ENCODE results near the gene FOXD2.

The FOXD2 gene

DNA sequence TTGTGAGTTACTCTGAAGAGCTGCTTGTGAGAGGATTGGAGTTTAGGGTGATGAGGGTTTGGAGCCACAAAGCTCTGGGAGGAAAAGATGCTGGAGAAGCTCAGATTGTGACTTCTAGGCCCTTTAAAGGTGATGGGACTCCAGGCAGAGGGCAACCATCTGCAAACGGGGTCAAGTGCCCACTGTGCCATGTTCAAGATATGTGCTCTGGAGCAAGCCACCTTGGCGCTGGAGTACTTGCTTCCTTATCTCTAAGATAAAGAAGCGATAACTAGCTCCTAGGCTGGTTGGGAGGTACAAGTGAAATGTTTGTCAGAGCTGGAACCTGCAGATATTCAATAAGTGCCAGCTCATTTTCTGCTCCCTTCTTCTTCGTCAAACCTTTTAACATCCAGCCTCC, 36.1 kb upstream of the FOXD2 start:
- TF ChIP-seq TCF12 (IDR thresholded peaks at IDR 0.05; ENCODE audit: low read depth) (no peak), EGR1 (IDR thresholded peaks at IDR 0.05) (no peak), TAF1 (IDR thresholded peaks at IDR 0.05; ENCODE audit: low read depth) (no peak), ZBTB7A (IDR thresholded peaks at IDR 0.05; ENCODE audit: low read depth) (no peak), MAX (IDR thresholded peaks at IDR 0.05) (no peak), EP300 (IDR thresholded peaks at IDR 0.05; ENCODE audit: borderline replicate concordance) (no peak), CREB1 (IDR thresholded peaks at IDR 0.05; ENCODE audit: low read depth) (no peak), NFIC (IDR thresholded peaks at IDR 0.05) (no peak), TEAD4 (IDR thresholded peaks at IDR 0.05) (no peak), RAD21 (IDR thresholded peaks at IDR 0.05; ENCODE audit: low read depth) (no peak), FOXM1 (IDR thresholded peaks at IDR 0.05; ENCODE audit: borderline replicate concordance, low read depth) (no peak), YY1 (IDR thresholded peaks at IDR 0.05; ENCODE audit: low read depth) (no peak), CEBPB (IDR thresholded peaks at IDR 0.05) (no peak)
- TF ChIP-seq, protein P1, sequence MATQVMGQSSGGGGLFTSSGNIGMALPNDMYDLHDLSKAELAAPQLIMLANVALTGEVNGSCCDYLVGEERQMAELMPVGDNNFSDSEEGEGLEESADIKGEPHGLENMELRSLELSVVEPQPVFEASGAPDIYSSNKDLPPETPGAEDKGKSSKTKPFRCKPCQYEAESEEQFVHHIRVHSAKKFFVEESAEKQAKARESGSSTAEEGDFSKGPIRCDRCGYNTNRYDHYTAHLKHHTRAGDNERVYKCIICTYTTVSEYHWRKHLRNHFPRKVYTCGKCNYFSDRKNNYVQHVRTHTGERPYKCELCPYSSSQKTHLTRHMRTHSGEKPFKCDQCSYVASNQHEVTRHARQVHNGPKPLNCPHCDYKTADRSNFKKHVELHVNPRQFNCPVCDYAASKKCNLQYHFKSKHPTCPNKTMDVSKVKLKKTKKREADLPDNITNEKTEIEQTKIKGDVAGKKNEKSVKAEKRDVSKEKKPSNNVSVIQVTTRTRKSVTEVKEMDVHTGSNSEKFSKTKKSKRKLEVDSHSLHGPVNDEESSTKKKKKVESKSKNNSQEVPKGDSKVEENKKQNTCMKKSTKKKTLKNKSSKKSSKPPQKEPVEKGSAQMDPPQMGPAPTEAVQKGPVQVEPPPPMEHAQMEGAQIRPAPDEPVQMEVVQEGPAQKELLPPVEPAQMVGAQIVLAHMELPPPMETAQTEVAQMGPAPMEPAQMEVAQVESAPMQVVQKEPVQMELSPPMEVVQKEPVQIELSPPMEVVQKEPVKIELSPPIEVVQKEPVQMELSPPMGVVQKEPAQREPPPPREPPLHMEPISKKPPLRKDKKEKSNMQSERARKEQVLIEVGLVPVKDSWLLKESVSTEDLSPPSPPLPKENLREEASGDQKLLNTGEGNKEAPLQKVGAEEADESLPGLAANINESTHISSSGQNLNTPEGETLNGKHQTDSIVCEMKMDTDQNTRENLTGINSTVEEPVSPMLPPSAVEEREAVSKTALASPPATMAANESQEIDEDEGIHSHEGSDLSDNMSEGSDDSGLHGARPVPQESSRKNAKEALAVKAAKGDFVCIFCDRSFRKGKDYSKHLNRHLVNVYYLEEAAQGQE (IDR thresholded peaks at IDR 0.05; ENCODE audit: low read depth): no peak
- TF ChIP-seq, protein P2, sequence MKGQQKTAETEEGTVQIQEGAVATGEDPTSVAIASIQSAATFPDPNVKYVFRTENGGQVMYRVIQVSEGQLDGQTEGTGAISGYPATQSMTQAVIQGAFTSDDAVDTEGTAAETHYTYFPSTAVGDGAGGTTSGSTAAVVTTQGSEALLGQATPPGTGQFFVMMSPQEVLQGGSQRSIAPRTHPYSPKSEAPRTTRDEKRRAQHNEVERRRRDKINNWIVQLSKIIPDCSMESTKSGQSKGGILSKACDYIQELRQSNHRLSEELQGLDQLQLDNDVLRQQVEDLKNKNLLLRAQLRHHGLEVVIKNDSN (IDR thresholded peaks at IDR 0.05): no peak

DNA sequence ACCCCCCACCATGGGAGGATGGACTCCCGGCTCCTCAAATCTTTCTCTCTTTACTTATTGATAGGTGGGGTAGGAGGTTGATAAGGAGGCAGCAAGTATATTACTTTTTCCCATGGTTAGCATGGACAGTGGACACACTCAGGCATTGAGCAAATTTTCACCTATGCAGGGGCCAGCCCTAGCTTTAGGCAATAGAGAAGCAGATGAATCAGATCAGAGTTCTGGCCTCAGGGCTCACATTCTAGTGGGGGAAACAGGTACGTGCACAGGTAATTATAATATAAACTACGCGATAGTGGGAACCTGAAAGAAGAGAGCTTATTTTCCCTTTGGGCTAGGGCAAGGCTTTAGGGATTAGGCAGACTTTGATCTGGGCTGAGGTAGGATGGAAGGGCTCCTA, 35.3 kb upstream of the FOXD2 start:
- TF ChIP-seq YY1 (IDR thresholded peaks at IDR 0.05; ENCODE audit: low read depth) (no peak), FOXM1 (IDR thresholded peaks at IDR 0.05; ENCODE audit: borderline replicate concordance, low read depth) (no peak), TAF1 (IDR thresholded peaks at IDR 0.05; ENCODE audit: low read depth) (no peak), CEBPB (IDR thresholded peaks at IDR 0.05) (no peak), CREB1 (IDR thresholded peaks at IDR 0.05; ENCODE audit: low read depth) (no peak), MAX (IDR thresholded peaks at IDR 0.05) (no peak), RAD21 (IDR thresholded peaks at IDR 0.05; ENCODE audit: low read depth) (no peak), TCF12 (IDR thresholded peaks at IDR 0.05; ENCODE audit: low read depth) (no peak), ZBTB7A (IDR thresholded peaks at IDR 0.05; ENCODE audit: low read depth) (no peak), NFIC (IDR thresholded peaks at IDR 0.05) (no peak), EGR1 (IDR thresholded peaks at IDR 0.05) (no peak), EP300 (IDR thresholded peaks at IDR 0.05; ENCODE audit: borderline replicate concordance) (no peak), TEAD4 (IDR thresholded peaks at IDR 0.05) (no peak)
- TF ChIP-seq, protein P2 (IDR thresholded peaks at IDR 0.05): no peak
- TF ChIP-seq, protein P1 (IDR thresholded peaks at IDR 0.05; ENCODE audit: low read depth): no peak

GRCh38 chr1:47403321-47403910, 34.4 kb upstream of the FOXD2 start:
- TF ChIP-seq TEAD4 (IDR thresholded peaks at IDR 0.05): no peak
- TF ChIP-seq NFIC (IDR thresholded peaks at IDR 0.05): no peak
- TF ChIP-seq, protein P1 (IDR thresholded peaks at IDR 0.05; ENCODE audit: low read depth): no peak
- TF ChIP-seq TAF1 (IDR thresholded peaks at IDR 0.05; ENCODE audit: low read depth): no peak
- TF ChIP-seq ZBTB7A (IDR thresholded peaks at IDR 0.05; ENCODE audit: low read depth): no peak
- TF ChIP-seq MAX (IDR thresholded peaks at IDR 0.05): no peak
- TF ChIP-seq EGR1 (IDR thresholded peaks at IDR 0.05): no peak

- TF ChIP-seq TEAD4 (IDR thresholded peaks at IDR 0.05) (no peak), EP300 (IDR thresholded peaks at IDR 0.05; ENCODE audit: borderline replicate concordance) (no peak), NFIC (IDR thresholded peaks at IDR 0.05) (no peak), FOXM1 (IDR thresholded peaks at IDR 0.05; ENCODE audit: borderline replicate concordance, low read depth) (no peak), EGR1 (IDR thresholded peaks at IDR 0.05) (no peak), CREB1 (IDR thresholded peaks at IDR 0.05; ENCODE audit: low read depth) (no peak), MAX (IDR thresholded peaks at IDR 0.05) (no peak), TCF12 (IDR thresholded peaks at IDR 0.05; ENCODE audit: low read depth) (no peak), CEBPB (IDR thresholded peaks at IDR 0.05) (no peak), YY1 (IDR thresholded peaks at IDR 0.05; ENCODE audit: low read depth) (no peak), ZBTB7A (IDR thresholded peaks at IDR 0.05; ENCODE audit: low read depth) (no peak), RAD21 (IDR thresholded peaks at IDR 0.05; ENCODE audit: low read depth) (no peak), TAF1 (IDR thresholded peaks at IDR 0.05; ENCODE audit: low read depth) (no peak)
- TF ChIP-seq, protein P2 (IDR thresholded peaks at IDR 0.05): no peak
- TF ChIP-seq, protein P1 (IDR thresholded peaks at IDR 0.05; ENCODE audit: low read depth): no peak
Observed at GRCh38 chr1:47405697-47406096, 32.1 kb upstream of the FOXD2 start.
